Testis (tissue), 3 donors: Measurements from ENCODE around the gene MRS2. TPM values are rescaled to one million over a fixed set of nuclear protein-coding genes. Genes with fewer than 3 reads are reported as not detected.

ENCODE experiments used
- DNase-seq: peaks from one replicate; pipeline ENCODE4 v3.0.0-alpha.2; 2019
- H3K27ac ChIP-seq, 2 donors: fragments of 200-600 bp; sonication (generic); one replicate each; pipeline ENCODE4 v1.5.1; 2019
- H3K27me3 ChIP-seq: fragments of 200-600 bp; sonication (generic); one replicate; pipeline ENCODE4 v1.5.1; 2019
- H3K36me3 ChIP-seq: fragments of 200-600 bp; sonication (generic); one replicate; pipeline ENCODE4 v1.5.1; 2017; ENCODE audit warnings: low read depth; ENCODE audit errors: missing control alignments
- H3K4me1 ChIP-seq: fragments of 200-600 bp; sonication (generic); one replicate; pipeline ENCODE4 v1.5.1; 2019
- H3K4me3 ChIP-seq, 2 donors: fragments of 200-600 bp; sonication (generic); one replicate each; pipeline ENCODE4 v1.5.1; 2017 to 2019
- H3K9me3 ChIP-seq: fragments of 200-600 bp; sonication (generic); one replicate; pipeline ENCODE4 v1.5.1; 2017
- POLR2A ChIP-seq: fragments of 450-650 bp; IDR thresholded peaks from one replicate; pipeline ENCODE4 v1.6.1; 2017; ENCODE audit warnings: antibody characterized with exemption, mild to moderate bottlenecking, moderate library complexity
- WGBS, 2 donors: methylation state at CpG; one replicate each; pipeline ENCODE4 v1.1.5; 2018; 5-methylcytosine and 5-hydroxymethylcytosine counted together
- intact Hi-C: fragments of 100-400 bp; cut with DNase I; formaldehyde crosslinking; loops from one replicate; pipeline ENCODE4 v1.15.1; 2023; ENCODE audit warnings: low total_unique reads
- polyA plus RNA-seq: library from polyadenylated mRNA; stranded (reverse); fragments of 350-450 nt; fragmentation: Illumina TruSeq; extraction: RNeasy Lipid Tissue Mini Kit (QIAGEN cat#74804); gene quantifications from one replicate; pipeline ENCODE4 v1.2.3, GENCODE V29; 2014; ENCODE audit warnings: low read depth, low replicate concordance; ENCODE audit not compliant: insufficient read depth
- total RNA-seq, 2 donors: library from RNA; depleted of rRNA; stranded (reverse); fragments of >200 nt; gene quantifications; one replicate each; pipeline ENCODE4 v1.2.3, GENCODE V29; 2016
- TF ChIP-seq, protein P1 (sequence below), 3 experiments: fragments of 450-650 bp in 2 of 3; fragments of 200-600 bp in 1 of 3; sonication (generic) in 1 of 3; IDR thresholded peaks; one replicate each; pipeline ENCODE4 v1.5.1; 2016 to 2019; ENCODE audit warnings: antibody characterized with exemption in 3 of 3, mild to moderate bottlenecking in 2 of 3, moderate library complexity in 1 of 3

Gene MRS2
- total and polyA plus RNA-seq, 3 donors from 2014 or later: 16.6 to 27.6 (median 27.2) TPM

DNA sequence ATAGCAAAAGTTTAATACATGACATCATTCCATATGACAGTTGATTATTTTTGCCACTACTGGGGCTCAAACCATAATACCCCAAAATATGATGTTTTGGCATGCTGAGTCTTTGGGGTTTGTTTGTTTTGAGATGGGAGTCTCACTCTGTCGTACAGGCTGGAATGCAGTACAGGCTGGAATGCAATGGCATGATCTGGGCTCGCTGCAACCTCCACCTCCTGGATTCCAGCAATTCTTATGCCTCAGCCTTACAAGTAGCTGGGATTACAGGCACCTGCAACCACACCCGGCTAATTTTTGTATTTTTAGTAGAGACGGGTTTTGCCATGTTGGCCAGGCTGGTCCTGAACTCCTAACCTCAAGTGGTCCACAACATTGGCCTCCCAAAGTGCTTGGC, 1.3 kb upstream of the MRS2 start:
- H3K27ac ChIP-seq: no peak overlapping the region
- 56 to 61% methylated on average over 4 of the region's 4 CpGs for WGBS, 2 donors
- no peak for DNase-seq
- no peaks in the 10 kb centered on the region for H3K36me3 ChIP-seq
- TF ChIP-seq, protein P1, sequence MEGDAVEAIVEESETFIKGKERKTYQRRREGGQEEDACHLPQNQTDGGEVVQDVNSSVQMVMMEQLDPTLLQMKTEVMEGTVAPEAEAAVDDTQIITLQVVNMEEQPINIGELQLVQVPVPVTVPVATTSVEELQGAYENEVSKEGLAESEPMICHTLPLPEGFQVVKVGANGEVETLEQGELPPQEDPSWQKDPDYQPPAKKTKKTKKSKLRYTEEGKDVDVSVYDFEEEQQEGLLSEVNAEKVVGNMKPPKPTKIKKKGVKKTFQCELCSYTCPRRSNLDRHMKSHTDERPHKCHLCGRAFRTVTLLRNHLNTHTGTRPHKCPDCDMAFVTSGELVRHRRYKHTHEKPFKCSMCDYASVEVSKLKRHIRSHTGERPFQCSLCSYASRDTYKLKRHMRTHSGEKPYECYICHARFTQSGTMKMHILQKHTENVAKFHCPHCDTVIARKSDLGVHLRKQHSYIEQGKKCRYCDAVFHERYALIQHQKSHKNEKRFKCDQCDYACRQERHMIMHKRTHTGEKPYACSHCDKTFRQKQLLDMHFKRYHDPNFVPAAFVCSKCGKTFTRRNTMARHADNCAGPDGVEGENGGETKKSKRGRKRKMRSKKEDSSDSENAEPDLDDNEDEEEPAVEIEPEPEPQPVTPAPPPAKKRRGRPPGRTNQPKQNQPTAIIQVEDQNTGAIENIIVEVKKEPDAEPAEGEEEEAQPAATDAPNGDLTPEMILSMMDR (IDR thresholded peaks at IDR 0.05): no peak
- no peak for TF ChIP-seq POLR2A
- no peaks in the 10 kb centered on the region for H3K9me3 ChIP-seq
- H3K4me1 ChIP-seq: peaks cover 4% of the 10 kb centered on the region
- H3K4me3 ChIP-seq: no peak overlapping the region
- no peaks in the 10 kb centered on the region for H3K27me3 ChIP-seq
- intact Hi-C loops: no loop called here

- intact Hi-C loops: no loop called here
- Histone ChIP-seq H3K9me3 (no peaks in the 10 kb centered on the region), H3K4me3 (peak overlapping the region; percentile 89 to 98), H3K4me1 (peaks cover 4% of the 10 kb centered on the region), H3K27me3 (no peaks in the 10 kb centered on the region), H3K27ac (peak overlapping the region; percentile 40 to 84), H3K36me3 (no peaks in the 10 kb centered on the region)
- WGBS, 2 donors: 5 to 6% methylated on average over 12 of the region's 12 CpGs
- TF ChIP-seq, protein P1 (IDR thresholded peaks at IDR 0.05): no peak
- no peak for DNase-seq
These were observed 727 bp downstream of the MRS2 start for GRCh38 chr6:24403501-24403824.

GRCh38 chr6:24405262-24405661, 2.5 kb downstream of the MRS2 start:
- Histone ChIP-seq H3K4me3 (no peak overlapping the region), H3K9me3 (no peaks in the 10 kb centered on the region), H3K4me1 (peaks cover 4% of the 10 kb centered on the region), H3K27ac (no peak overlapping the region), H3K27me3 (no peaks in the 10 kb centered on the region), H3K36me3 (no peaks in the 10 kb centered on the region)
- 88 to 90% methylated on average over 5 of the region's 5 CpGs for WGBS, 2 donors
- no peak for DNase-seq
- TF ChIP-seq, protein P1 (IDR thresholded peaks at IDR 0.05): no peak
- TF ChIP-seq POLR2A: no peak
- intact Hi-C loops: no loop called here

- H3K4me3 ChIP-seq: no peak overlapping the region
- peaks cover 4% of the 10 kb centered on the region for H3K4me1 ChIP-seq
- H3K27me3 ChIP-seq: no peaks in the 10 kb centered on the region
- no peak overlapping the region for H3K27ac ChIP-seq
- no peaks in the 10 kb centered on the region for H3K36me3 ChIP-seq
- H3K9me3 ChIP-seq: no peaks in the 10 kb centered on the region
- no peak for DNase-seq
- intact Hi-C loops: no loop called here
- TF ChIP-seq, protein P1 (IDR thresholded peaks at IDR 0.05): no peak
- no peak for TF ChIP-seq POLR2A
- 85 to 86% methylated on average over 2 of the region's 2 CpGs for WGBS, 2 donors
These were observed 6.1 kb downstream of the MRS2 start for GRCh38 chr6:24408719-24409410.

DNA sequence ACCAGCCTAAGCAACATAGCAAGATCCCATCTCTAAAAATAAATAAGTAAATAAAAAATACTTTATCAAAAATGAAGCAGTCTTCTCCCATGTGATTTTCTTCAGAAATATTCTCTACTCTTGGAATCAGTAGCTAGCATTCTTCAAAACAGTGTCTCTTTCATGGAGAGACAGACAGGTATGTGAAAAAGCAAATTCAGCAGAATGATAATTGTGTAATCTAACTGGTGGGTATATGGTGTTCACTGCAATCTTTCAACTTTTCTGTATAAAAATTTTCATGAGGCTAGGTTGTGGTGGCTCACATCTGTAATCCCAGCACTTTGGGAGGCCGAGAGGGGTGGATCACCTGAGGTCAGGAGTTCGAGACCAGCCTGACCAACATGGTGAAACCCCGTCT, 7.9 kb downstream of the MRS2 start:
- Histone ChIP-seq H3K4me3 (no peak overlapping the region), H3K27ac (no peak overlapping the region), H3K36me3 (no peaks in the 10 kb centered on the region), H3K27me3 (no peaks in the 10 kb centered on the region), H3K9me3 (no peaks in the 10 kb centered on the region), H3K4me1 (no peaks in the 10 kb centered on the region)
- WGBS, 2 donors: 89 to 97% methylated on average over 3 of the region's 3 CpGs
- DNase-seq: no peak
- TF ChIP-seq, protein P1 (IDR thresholded peaks at IDR 0.05): no peak
- no peak for TF ChIP-seq POLR2A
- intact Hi-C loops: no loop called here
